H1 (cell line): Measurements from ENCODE around the gene PRKAR1B. TPM values are rescaled to one million over a fixed set of nuclear protein-coding genes. Genes with fewer than 3 reads are reported as not detected.

ENCODE experiments used
- CHD7 ChIP-seq: fragments of 300-600 bp; sonication (generic); IDR thresholded peaks from 2 replicates; pipeline ENCODE4 v1.7.1; 2012; ENCODE audit warnings: low read length, moderate library complexity, mild to moderate bottlenecking, inconsistent platforms; ENCODE audit not compliant: insufficient replicate concordance
- CTBP2 ChIP-seq: IDR thresholded peaks from 2 replicates; pipeline ENCODE4 v1.7.0; 2011; ENCODE audit warnings: borderline replicate concordance, mild to moderate bottlenecking, moderate library complexity, mixed read lengths, low read length; ENCODE audit not compliant: insufficient read depth, insufficient read length
- EZH2 ChIP-seq: fragments of 200-600 bp; sonication (generic); IDR thresholded peaks from 2 replicates; pipeline ENCODE4 v1.7.1; 2012; ENCODE audit warnings: low read depth, mild to moderate bottlenecking, moderate library complexity, low read length, inconsistent platforms; ENCODE audit not compliant: severe bottlenecking
- FOSL1 ChIP-seq: IDR thresholded peaks from 2 replicates; pipeline ENCODE4 v1.6.1; 2011; ENCODE audit warnings: mild to moderate bottlenecking, low read depth, low read length, moderate library complexity; ENCODE audit not compliant: insufficient read depth
- GTF2F1 ChIP-seq: IDR thresholded peaks from 2 replicates; pipeline ENCODE4 v1.6.1; 2012; ENCODE audit warnings: low read depth, low read length, improper control_type of control experiment, borderline replicate concordance
- MAFK ChIP-seq: IDR thresholded peaks from 2 replicates; pipeline ENCODE4 v1.6.1; 2012; ENCODE audit warnings: low read depth, mild to moderate bottlenecking, improper control_type of control experiment, low read length
- RBBP5 ChIP-seq: IDR thresholded peaks from 2 replicates; pipeline ENCODE4 v1.7.1; 2012; ENCODE audit warnings: low read depth, mild to moderate bottlenecking, inconsistent platforms, low read length, moderate library complexity, borderline replicate concordance
- polyA plus RNA-seq, 7 experiments: library from polyadenylated mRNA; depleted of rRNA in 3 of 7; stranded (reverse) in 5 of 7; unstranded in 2 of 7; fragments of >200 nt in 5 of 7; fragments of 200-250 nt in 2 of 7; gene quantifications; 1 replicate in 5 of 7; 2 replicates in 1 of 7; 4 replicates in 1 of 7; pipeline versions ENCODE4 v1.2.1 to v1.2.3, GENCODE V29; 2011 to 2013; ENCODE audit warnings: missing spikeins in 2 of 7, mixed read lengths in 2 of 7
- total RNA-seq: library from RNA; stranded (reverse); fragmentation: NEBNext Ultra II Directional; extraction: Animal tissue kit (Norgen Biotek cat#: 25700); gene quantifications from 2 replicates; pipeline ENCODE4 v1.2.1, GENCODE V29; 2021

Gene PRKAR1B
- total and polyA plus RNA-seq, 2 of the 8 experiments (the other 6 are each of a cell fraction or from before 2014, with no cell fraction given) = 12.3 to 55.7 TPM

- no peak for TF ChIP-seq CHD7
- no peak for TF ChIP-seq MAFK
- no peak for TF ChIP-seq CTBP2
- no peak for TF ChIP-seq GTF2F1
- TF ChIP-seq EZH2 = no peak
- no peak for TF ChIP-seq RBBP5
- no peak for TF ChIP-seq FOSL1
These were observed 226.3 kb downstream of the PRKAR1B start (continued) for GRCh38 chr7:500521-501420.
